ENCODE measurements around the gene WDR18.

Gene WDR18

DNA sequence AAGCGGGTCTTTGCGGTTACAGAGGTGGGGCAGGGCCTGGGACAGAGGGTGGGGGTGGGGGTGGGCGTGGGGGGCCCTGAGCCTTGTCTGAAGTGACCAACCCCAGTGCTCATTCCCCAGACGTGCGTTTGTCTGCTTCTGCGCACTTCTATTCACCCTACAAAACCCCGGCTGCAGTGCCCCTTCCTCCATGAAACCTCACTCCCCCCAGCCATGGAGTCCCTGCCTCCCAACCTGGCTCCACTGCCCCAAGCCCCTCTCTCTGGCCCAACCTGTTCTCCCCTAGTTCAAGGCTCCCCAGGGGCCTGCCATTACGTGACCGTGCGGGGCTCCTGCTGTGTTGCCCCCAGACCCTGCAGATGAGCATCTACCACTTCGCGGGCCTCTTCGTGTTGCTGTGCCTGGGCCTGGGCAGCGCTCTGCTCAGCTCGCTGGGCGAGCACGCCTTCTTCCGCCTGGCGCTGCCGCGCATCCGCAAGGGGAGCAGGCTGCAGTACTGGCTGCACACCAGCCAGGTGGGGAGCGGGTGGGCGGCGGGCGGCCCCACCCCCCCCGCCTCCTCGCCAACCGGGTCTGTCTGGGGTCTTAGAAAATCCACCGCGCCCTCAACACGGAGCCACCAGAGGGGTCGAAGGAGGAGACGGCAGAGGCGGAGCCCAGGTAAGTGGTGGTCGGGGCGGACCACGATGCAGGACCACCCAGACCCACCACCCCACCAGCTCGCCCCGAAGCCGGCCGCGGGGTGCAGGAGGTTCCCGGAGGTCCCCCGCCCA lies 24.3 kb downstream of the WDR18 start:
- no peak for DNase-seq (ENCODE audit: low spot score)

DNA sequence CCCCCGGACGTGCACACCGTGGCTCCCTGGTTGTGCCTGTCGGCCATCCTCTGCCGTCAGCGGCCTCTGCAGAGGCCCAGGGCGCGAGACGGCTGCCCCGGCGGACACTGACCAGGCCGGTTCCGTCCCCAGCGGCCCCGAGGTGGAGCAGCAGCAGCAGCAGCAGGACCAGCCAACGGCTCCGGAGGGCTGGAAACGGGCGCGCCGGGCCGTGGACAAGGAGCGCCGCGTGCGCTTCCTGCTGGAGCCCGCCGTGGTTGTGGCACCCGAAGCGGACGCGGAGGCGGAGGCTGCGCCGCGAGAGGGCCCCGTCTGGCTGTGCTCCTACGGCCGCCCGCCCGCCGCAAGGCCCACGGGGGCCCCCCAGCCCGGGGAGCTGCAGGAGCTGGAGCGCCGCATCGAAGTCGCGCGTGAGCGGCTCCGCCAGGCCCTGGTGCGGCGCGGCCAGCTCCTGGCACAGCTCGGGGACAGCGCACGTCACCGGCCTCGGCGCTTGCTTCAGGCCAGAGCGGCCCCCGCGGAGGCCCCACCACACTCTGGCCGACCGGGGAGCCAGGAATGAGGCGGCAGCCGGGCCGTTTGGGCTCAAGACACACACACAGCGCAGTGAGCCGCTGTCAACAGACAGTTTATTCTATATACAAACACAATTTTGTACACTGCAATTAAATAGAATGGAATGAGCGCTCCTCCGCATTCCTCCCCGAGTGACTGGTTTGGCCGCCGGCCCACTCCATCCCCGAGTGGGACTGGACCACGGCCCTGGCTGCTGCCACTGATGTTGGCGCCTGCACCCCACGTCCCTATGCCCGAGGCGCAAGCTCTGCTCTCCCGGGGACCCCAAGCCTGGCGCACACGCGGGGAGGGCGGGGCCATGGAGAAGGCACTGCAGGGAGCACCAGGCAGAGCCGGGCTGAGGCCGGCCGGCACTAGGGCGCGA lies 25.2 kb downstream of the WDR18 start:
- DNase-seq (ENCODE audit: low spot score): no peak

DNA sequence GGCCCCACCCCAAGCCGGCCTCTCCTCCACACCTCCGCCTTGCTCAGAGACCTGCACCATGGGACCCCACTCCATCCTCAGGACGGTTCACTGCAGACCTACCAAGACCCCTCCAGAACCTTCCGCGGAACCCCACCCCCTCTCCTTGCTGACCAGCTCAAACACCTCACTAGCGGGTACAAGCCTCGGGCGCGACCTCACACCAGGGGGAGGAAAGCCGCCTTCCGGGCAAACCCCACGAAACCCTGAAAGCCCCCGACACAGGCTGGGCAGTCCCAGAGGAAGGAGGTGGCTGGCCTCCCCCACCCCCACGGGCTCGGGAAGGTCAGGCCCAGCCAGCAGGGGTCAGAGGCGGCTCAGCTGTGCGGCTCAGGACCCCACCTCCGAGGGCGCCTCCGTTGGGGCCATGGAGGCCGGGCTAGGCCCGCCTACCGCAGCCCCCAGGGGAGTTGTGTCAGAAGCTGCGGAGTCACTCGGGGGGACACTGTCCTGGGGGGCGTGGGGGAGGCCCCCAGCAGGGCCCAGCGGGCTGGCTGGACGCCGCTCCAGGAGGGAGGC lies 25.9 kb downstream of the WDR18 start:
- no peak for DNase-seq (ENCODE audit: low spot score)

DNA sequence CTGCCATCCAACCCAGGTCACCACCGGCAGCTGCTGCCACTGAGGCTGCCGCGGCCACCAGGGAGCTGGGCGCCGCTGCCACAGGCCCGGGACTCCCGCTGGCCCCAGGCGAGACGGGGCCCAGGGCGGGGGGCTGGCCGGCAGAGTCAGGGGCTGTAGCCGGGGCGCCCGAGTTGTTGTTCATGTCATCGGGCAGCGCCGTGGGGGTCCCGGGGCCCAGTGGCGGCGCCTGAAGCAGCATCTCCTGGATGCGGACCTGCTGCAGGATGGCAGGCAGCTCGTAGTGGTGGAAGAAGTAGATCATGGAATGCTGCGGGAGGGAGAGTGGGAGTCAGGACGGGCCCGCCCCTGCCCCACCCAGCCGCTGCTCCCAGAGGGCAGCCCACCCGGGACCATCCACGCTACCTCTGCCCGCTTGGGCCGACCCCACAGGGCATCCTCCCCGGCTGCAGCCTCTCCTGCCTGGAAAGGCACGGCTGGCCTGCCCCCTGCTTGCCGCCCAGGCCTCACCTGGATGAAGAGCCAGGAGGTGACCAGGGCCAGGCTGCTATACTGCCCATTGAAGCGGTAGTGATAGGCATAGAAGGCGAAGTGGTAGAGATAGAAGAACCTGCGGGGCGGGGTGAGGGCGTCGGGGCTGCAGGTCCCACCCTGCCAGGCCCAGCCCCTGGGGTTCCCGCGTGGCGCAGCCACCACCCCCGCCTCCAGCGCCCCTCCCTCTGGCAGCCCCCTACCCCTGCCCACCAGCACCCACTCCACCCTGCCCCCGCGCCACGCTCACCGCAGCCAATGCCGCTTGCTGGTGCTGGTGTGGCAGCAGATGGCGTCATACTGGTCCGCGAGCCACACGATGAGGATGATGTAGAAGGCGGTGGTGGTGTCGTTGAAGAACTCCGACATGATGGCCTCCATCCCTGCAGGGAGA lies 26.7 kb downstream of the WDR18 start:
- no peak for DNase-seq (ENCODE audit: low spot score)

DNA sequence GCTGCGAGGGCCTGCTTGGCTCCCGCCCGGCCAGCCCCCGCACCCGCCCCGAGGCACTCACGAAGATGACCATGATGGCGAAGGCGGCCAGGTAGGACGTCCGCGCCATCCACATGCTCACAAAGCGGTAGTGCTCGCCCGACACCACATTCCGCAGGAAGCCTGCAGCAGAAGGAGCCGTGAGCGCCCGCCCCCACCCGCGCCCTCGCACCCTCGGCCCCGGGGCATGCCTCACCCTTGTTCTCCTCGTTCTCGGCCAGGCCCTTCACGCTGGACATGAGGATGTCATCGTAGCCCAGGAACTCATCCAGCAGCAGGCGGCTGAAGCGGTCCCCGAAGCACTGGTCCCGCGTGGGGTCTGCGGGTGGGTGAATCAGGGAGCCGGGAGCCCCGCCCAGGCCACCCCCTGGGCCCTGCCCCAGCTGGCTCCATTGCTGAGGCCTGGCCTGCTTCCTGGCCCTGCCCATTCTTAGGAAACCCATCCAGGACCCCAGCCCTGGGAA lies 27.7 kb downstream of the WDR18 start:
- no peak for DNase-seq (ENCODE audit: low spot score)

DNA sequence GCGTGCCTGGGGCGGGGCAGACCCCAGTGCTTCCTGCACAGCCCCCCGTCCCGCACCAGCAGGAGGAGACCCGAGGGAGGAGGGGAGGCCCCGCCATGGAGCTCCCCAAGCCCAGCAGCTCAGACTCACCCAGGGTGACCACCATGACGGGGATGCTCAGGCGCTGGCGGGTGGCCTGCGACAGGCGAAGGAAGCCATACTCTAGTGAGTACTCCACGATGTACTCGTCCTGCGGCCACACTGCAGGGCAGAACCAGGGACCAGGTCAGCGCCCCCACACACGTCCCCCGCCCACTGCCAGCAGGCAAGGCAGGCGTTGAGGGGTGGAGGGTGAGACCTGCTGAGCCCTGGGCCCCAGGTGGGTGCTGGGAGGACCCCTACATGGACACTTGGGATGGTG lies 28.2 kb downstream of the WDR18 start:
- DNase-seq (ENCODE audit: low spot score): no peak

DNA sequence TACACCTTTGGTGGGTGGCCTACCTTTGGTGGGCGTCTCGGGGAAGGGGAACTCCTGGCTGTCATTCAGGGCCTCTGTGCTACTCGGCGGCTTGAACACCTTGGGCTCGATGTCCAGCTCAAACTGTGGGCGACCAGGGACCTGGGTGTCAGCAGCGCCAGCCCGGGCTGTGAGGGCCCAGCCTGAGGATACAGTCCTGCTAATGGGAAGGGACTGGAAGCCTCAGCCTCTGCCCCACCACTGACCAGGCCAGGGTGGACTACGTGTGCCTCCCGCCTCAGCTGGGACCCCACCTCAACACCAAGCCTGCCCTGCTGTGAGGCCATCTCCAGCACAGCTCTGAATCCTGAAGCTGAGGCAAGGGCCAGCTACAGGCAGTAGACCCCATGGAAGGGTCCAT lies 29.1 kb downstream of the WDR18 start:
- no peak for DNase-seq (ENCODE audit: low spot score)

DNA sequence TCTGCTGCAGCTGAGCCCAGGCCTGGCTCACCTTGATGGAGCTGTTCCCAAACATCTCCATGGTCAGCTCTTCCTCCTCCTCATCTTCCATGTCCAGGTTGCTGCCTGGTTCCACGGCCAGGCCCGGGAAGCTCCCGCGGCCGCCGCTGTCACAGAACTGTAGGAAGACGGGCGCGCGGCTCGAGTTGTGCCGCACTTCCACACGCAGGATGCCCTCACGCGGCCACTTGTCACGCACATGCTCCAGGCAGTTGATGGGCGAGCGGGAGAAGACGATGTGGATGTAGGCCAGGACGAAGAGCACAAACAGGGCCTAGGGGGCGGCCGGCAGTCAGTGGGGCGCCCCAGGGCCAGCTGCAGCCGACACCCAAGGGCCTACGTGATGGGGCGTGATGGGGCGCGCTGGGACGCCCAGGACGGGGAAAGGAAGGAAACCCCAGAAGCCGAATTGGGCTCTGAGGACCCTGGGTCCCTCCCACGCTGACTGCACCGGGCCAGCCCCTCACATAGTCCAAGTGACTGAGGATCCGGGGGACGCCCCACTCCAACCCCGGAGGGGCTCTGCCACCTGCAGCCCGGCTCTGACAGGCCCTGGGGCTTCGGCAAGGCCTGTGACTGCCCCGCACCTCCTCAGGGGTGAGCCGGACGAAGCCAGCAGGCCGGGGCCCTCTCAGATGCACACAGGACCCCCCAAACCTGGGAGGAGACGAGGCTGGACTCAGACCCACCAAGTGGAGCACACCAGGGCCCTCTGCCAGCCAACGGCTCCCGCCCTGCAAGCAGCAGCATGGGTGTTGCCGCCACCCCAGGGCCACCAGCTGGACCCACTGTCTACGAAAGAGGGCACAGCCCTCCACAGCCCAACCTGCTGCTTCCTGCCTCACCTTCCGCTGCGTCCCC lies 30.3 kb downstream of the WDR18 start:
- DNase-seq (ENCODE audit: low spot score): no peak

DNA sequence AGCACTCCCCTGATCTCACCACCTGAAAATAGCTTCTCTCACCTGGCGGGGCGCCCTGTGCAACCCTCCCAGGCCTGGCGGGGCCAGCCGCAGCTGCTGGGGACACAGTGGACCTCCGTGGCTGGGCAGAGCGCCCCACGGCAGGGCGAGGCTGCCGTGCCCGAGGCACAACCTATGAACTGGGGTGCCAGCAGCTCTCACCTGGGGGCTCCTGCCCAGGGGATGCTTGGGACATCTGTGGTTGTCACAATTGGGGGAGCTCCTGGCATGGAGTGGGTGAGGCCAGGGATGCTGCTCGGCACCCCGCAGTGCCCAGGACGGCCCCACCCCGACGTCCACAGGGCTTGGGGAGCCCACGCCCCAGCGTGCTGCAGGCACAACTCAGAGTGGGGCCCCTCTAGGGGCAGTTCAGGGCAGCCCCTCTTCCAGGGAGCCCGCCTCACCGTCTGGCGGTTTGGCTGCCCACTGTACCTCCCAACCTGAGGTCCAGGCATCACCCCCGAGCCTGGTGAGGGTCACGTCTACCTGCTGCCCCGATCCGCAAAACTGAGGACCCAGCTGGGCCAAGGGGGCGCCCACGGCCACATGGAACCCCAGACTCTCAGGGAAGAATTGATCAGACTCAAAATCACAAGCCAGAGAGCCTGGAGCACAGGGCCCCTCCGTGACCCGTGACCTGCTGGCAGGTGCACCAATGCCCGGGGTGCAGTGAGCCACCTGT lies 31.1 kb downstream of the WDR18 start:
- DNase-seq (ENCODE audit: low spot score): no peak

DNA sequence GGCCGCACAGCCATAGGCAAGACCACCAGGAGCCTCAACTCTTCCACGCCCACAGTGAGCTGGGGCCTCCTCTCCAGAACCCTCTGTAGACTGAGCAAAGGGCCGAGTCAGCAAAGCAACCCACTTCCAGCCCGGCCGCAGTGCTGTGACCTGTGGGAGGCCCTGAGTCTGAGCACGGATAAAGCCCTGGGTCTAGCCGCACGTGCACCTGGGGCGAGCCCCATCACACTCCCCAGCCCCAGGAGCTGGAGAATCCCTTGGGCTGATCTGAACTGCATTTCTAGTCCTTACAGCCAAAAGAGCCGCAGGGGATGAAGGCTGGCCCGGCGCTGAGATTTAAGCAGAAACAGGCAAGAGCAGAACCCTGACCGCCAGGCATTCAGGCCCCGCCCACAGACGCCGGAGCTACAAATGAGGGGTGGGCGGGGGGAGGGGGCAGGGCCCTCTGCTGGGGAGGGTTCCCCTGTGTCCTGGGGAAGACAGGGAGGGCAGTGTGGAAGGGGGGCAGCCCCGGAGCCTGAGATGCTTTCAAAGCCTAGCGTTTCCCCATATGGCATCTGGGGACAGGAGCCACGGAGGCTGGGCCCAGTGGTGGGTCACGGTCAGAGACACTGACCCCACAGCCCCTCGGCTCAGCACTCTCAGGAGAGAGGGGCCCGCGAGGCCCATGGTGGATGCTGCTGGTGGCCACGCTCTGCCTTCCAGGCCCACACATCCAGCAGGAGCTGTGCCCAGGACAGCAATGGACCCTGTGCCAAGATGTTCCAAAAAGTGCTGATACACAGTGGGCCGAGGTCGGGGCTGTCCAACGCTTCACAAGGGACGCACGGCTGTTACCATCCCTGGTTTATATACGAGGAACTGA lies 31.9 kb downstream of the WDR18 start:
- no peak for DNase-seq (ENCODE audit: low spot score)

DNA sequence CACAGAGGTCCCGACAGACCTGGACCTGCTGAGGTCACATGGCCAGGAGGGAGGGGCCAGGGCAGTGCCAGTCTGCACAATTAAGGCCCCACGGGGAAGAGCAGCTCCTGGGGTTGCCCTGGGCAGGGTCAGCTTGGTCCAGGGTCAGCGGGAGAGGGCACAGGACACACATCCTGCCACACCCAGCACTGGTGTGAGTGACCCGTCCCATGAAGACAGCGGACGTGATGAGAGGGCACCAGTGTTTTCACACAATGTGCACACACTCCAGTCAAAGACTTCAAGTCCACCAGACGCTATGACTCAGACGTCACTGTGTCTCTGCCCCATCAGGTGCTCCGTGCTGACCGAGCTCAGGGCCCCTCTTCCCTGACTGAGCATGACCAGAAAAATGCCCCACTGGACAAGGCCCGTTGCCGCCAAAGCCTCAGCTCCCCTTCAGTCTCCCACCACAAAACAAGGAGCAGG lies 32.5 kb downstream of the WDR18 start:
- DNase-seq (ENCODE audit: low spot score): no peak

DNA sequence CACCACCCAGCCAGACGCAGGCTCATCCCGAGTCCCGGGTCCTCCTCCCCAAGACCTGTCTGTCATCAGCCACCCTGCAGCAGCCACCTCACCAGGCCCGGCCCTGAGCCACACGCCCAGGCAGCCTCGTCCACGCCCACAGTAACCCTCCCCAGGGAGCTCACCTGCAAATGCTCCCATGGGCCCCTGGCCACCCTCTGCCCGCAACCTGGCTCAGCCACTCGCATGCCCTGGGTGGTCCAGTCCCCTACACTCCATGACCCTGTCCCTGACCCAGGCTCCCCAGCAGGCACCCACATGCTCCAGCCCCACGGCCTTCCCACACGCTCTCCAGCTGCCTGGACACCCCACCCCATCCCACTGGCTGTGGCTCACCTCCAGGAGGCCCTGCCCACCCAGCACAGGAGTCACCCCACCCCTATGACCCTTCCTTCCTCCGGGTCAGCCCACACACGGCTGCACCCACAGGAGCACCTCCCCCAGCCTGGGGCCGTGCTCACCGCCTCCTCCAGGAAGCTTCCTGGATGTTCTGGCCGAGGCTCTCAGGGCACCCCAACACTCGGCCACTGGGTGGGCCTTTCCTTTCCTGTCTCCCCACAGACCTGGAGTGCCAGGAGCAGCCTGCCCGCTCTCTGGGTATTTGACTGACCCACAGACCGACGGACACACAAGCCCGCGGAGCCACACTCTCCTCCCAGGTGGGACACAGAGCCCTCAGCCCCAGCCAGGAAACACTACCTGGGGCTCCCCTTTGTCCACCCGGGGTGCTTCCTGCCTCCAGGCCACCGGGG lies 33.2 kb downstream of the WDR18 start:
- no peak for DNase-seq (ENCODE audit: low spot score)

DNA sequence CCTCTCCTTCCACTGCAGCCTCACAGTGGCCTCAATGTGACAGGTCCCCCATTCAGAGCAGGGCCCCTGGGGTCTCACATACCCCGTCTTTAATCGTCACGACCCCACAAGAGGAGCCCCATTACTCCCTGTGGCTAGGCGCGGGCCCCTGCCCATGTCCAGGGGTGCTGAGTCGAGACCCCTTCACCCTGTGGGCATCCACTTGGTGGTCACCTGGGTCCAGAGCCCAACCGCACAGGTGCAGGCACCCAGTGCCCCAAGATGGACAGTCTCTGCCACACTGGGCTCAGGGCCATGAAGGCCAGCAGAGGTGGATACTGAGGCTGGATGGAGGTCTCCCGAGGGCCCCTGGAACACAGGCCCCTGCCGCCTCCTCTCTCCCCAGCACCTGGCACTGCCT lies 33.8 kb downstream of the WDR18 start:
- DNase-seq (ENCODE audit: low spot score): no peak

DNA sequence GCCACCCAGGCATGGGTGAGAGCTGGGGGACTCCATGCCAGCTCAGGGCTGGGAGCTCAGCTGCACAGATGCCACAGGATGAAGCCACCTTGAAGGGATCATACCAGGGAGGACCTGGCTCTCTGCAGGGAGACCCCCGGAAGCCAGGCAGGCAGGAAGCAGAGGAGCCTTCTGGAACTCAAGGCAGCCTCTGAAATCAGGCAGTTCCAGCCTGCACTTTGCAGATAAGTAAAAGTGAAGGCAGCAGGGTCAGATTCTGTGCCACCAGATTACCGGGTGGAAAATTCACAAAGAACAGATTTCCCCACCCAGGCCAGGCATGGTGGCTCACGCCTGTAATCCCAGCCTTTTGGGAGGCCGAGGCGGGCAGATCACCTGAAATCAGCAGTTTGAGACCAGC lies 34.2 kb downstream of the WDR18 start:
- no peak for DNase-seq (ENCODE audit: low spot score)

DNA sequence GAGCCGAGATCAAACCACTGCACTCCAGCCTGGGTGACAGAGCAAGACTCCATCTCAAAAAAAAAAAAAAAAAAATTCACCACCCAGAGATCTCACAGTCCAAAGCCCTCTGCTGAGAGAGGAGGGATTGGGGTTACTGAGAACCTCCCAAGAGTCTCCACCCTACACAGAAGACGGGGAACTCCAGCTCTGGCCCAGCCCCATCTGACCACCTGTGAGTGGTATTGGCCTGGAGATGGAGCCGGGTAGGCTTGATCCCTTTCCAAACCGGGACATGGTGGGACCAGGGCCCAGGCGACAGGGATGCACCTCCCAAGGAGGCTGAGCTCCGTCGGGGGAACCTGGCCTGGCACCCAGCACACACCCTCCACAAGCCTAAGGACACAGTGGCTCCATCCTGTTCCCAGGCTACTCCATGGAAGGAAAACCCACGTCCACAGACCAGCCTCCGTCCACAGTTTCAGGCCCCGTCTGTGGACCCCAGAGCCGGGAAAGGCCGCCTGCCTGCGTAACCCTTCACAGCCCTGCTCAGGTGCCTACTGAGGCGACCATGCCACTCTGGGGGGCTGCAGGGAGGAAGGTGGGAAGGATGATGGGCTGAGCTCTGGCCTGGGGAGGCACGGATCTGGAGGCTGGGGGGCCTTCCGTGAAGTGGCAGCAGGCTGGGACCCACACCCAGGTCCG lies 34.9 kb downstream of the WDR18 start:
- no peak for DNase-seq (ENCODE audit: low spot score)

DNA sequence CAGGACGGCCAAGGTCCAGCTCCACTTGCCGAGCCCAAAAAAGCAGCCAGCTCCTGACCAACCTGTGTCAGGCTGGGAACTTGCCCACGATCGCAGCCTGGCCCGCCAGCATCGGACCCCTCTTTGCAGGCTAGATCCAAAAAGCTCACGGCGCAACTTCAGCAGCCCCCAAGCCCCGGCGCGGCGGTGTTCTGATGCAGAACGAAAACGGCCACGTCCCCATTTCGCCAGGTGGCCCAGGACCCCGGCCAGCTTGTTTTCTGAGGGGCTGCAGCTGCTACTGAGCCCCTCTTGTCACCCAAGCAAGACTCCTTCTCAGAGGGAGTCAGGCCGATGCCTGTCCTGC lies 35.4 kb downstream of the WDR18 start:
- DNase-seq (ENCODE audit: low spot score): no peak

All from globus pallidus (tissue), 1 donor.